HG03060 (cell line): Measurements from ENCODE around the gene OR1J2.
"Not testable (repeated sequence)": the region's sequence is repeated elsewhere in the genome, so short reads cannot be mapped to it uniquely, and the experiment has no call there.

Experiments used
- ATAC-seq: cut with Tn5 transposase; IDR thresholded peaks from one replicate; pipeline ENCODE4 v1.9.1; 2021; ENCODE audit warnings: low read depth, moderate number of reproducible peaks; ENCODE audit not compliant: unreplicated experiment

Gene OR1J2, protein sequence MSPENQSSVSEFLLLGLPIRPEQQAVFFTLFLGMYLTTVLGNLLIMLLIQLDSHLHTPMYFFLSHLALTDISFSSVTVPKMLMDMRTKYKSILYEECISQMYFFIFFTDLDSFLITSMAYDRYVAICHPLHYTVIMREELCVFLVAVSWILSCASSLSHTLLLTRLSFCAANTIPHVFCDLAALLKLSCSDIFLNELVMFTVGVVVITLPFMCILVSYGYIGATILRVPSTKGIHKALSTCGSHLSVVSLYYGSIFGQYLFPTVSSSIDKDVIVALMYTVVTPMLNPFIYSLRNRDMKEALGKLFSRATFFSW

DNA sequence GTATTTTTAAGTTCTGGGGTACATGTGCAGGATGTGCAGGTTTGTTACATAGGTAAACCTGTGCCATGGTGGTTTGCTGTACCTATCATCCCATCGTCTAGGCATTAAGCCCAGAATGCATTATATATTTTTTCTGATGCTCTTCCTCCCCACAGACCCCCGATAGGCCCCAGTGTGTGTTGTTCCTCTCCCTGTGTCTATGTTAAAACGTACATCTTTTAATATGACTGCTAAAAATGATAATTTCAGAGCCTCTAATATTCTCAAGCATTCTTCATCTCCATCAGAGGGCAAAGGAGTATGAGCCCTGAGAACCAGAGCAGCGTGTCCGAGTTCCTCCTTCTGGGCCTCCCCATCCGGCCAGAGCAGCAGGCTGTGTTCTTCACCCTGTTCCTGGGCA, at the start of gene OR1J2:
OR1J2 (plus strand) TSS at position 301 of the 400 bp plus-strand sequence; CDS start at position 301, 0 bp downstream.
- no peak for ATAC-seq

DNA sequence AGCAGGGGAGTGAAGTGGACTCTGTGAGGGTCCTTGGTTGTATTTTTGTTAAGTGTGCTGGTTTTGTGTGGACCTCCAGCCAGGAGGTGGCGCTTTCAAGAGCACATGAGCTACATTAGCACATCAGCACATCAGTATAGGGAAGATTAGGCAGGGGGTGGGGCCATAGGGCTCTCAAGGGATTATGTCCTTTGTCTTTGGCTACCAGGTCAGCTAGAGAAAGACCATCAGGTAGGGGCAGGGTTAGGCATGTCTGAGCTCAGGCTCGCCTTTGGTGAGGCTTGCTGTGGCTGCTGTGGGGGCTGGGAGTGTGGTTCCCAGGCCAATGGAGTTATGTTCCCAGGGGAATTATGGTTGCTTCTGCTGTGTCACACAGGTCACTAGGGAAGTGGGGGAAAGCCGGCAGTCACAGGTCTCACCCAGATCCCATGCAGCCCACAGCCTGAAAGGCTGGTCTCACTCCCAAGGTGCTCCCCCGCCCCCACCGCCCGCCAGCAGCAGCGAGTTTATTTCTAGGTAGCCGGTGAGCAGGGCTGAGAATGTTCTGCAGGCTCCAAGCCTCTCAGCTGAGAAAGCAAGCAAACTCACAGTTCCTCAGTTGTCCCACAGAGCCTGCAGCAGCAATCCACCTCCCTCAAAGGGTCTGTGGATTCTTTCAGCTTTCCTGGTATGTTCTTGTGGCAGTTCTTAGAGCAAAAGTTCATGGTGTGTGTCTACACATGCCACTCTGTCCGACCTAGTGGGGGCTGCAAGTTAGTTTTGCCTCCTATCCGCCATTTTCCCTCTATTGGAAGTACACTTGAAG, 46.6 kb upstream of the OR1J2 start:
- ATAC-seq: no peak

DNA sequence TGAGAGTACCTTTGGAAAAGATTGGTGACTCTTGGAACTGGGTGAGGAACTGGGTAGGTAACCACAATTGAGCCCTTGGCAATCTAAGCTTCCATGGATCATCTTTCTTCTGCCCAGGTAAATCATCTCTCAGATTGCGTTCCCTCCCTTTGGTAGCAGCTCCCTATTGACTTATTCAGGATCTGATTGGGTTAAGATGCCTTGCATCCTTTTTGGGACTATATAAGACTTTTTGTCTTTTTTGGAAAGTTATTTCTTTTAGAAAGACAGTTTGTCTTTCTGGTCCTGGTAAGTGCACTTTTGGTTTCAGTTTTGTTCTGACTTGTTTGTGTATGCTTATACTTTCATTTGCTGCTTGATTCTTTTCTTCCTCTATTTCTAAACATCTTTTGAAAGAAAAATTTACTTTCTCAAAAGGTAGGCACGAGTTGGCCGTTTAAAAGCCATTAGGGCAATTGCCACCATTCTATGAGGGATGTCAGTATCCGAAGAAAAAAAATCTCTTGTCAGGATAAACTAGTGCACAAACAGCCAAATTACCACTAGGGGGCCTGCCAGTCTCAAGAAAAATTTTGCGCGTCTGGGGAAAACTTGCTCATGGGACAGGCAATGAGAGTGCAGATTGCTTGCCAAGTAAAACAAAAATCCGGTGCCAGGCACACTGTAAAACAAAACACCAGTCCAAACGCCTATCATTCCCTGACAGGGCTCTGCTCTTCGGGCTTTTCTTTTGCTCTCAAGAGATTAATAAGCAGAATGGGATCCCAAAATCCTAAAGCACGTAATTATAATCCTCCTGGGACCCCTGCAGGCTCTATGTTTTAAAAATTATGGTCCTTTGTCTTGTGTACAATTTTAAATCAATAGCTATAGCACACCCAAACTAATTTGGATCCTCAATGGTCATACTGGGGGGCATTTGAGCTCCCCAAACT, 45.7 kb upstream of the OR1J2 start:
- no peak for ATAC-seq

DNA sequence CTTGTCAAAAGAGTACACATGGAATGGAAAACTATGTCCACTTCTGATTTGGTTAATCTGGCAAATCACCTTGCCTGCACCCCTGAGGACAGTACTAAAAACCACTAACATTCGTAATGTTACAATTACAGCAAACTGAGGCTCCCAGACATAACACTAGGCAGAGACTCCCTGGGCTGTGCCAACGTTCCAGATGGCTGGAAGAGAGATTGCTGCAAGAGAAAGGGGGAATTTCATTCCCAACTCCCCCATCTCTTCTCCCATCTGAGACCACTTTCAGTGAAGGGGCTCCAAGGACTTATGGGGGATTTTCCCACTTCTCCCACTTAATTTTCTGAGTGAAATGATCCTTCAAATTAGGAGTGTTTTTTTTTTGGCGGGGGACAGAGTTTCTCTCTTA, 44.1 kb upstream of the OR1J2 start:
- ATAC-seq: no peak

DNA sequence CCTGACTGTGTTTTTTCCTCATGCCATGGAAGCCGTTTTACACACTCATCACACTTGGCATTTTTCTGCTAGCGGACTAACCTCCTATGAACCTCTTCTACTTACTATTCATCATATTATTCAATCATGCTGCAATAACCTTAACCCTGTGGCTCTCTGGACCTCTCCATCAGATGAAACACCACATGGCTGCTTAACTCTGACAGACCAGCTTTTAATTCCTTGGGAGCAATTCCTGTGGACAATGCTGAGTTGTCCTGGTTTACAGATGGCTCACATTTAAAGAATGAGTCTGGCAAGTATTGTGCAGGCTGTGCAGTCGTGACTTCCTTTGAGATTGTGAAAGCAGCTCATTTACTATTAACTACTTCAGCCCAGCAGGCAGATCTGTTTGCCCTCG, 41.9 kb upstream of the OR1J2 start:
- ATAC-seq: no peak

DNA sequence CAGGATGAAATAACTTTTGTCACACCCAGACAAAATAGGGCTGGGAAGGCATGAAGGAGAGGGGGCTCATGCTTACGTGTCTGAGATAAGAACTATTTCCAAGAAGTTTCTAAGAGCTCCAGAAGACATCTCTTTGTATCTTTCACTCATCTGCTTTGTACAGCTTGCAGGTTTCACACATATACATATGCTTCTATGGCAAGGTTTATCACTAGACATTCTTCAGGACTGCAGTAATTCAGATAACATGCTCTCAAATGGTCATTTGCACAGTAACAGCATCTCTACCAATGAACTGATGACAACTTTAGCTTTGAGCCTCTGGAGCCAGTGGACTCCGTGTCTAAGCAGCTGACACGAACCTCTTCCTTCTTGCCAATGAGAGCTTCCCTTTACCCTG, 36.0 kb upstream of the OR1J2 start:
- ATAC-seq: no peak

DNA sequence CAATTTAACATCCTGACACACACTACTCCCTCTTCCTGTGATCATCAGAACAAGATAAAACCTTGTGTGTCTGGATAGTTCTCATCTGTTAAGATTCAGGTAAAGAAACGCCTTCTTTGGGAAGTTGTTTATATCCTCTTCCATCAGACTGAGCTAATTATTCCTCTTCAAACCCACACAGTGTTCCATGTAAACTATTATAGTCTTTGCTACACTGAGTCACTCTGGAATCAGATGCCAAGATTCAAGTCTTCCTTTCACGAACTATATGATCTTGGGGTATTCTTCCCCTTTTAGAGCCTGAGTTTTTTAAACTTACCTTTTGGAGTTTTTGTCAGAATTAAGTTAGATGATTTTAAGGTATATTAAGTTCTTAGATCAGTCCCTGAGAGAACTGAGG, 34.9 kb upstream of the OR1J2 start:
- no peak for ATAC-seq

DNA sequence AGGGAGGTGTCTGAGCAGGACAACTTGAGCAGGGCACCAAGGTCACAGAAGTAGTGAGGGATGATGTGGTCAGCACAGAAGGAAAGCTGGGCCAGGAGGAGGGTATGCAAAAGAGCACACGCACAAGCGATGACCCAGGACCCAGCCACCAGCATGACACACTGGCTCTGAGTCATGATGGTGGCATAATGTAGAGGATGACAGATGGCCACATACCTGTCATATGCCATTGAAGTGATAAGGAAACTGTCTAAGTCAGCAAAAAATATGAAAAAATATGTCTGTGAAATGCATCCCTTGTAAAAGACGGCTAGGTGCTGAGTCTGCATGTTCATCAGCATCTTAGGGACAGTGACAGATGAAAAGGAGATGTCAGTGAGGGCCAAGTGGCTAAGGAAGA, 33.3 kb upstream of the OR1J2 start:
- no peak for ATAC-seq

DNA sequence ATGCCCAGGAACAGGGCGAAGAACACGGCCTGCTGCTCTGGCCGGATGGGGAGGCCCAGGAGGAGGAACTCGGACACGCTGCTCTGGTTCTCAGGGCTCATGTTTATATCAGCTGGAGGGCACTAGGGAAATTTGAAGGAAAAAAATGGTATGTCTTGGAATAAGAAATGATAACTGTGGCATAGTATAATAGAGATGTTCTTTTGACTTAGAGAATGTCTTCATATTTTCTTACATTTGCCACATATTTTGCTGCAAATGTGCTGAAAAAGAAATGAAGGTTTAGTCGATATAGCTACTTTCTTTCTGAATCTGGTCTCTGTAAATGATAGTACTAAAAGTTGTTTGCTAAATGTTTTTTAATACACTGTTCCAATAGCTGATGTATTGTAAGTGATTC, 32.8 kb upstream of the OR1J2 start, which contains the start of gene OR1J1:
OR1J1 (minus strand) TSS at position 101 of the 400 bp plus-strand sequence; CDS start at position 101, 0 bp downstream.
- ATAC-seq: no peak

DNA sequence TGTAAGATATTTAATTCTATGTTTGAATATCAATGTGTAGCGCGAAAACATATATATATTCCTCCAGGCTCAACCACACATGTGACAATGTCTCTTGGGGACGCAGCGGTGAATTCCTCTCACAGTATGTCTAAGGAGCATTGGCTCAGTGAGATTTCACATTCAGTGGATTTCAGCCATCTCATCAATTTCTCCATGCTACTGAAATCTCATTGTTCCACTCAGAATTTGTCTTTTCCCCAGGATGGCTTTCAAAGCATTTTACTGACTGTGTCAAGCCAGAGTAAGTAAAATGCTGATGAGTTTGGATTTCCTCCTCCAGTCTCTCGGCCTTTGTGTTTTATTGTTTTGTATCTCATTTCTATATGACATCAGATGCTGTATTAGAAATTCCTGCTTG, 31.5 kb upstream of the OR1J2 start:
- ATAC-seq: no peak

DNA sequence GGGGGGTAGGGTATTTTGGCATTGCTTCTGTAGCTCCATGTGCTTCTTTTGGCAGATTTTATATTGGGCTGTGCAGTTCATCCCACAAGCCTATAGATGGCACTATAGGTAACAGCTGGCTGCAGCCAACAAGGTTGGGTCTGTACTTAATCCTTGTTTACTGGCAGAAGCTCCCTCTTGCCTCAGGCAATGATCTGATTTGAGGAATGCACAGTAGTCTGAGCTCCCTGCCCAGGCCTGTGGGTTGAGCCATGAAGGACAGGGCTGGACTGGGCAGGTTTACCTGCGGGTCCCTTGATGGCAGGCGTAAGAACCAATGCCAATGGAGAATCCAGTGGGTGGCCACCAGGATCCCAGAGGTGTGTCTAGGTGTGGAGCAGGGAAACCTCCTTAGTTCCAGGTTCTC, 11.7 kb upstream of the OR1J2 start:
- no peak for ATAC-seq

DNA sequence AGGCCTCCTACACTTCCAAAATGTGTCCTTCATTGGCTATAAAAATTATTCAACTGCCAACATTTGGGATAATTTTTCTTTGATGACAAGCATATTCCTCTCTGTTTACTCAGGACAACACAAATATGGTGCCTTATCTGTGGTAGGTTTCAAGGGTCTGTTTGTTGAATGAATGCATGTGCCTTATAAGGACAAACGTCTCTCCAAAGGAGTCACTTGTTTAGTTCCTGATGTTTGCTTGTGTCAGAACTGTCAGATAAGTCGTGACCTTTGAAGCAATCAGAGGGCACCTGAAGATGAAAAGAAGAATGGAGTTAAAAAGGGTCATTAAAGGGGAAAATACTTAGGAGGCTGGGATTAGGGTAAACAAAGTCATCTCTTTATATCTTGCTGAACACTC, 3.6 kb upstream of the OR1J2 start:
- no peak for ATAC-seq

DNA sequence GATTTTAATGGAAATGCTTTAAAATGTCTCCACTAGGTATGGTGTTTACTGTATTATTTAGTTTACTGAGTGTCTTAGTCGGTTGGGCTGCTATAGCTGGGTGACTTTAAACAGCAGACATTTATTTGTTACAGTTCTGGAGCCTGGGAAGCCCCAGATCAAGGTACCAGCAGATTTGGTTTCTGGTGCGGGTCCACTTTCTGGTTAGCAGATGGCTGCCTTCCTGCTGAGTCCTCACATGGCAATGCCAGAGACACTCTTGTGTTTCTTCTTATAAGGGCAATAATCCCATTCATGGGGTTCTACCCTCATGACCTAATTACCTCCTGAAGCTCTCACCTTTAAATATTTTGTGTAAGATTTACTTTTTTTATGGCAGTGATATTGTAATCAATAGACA, 7.6 kb downstream of the OR1J2 start:
- no peak for ATAC-seq

DNA sequence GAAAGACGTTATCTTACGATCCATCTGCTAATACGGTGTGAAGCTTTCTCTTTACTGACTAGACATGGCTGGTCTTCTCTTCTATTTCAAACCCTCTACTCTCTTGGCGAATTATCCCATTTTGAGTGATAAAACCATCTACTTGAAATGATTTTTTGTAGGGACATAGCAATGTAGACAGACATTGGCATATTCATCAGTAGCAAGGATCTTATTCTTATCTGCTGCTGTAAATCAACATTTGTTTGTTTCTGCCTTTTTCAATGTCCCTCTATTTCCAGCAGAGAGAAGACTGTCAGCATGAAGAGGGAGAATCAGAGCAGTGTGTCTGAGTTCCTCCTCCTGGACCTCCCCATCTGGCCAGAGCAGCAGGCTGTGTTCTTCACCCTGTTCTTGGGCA, 8.2 kb downstream of the OR1J2 start, which contains the start of gene OR1J4:
OR1J4 (plus strand) TSS at position 301 of the 400 bp plus-strand sequence; CDS start at position 301, 0 bp downstream.
- ATAC-seq: no peak

DNA sequence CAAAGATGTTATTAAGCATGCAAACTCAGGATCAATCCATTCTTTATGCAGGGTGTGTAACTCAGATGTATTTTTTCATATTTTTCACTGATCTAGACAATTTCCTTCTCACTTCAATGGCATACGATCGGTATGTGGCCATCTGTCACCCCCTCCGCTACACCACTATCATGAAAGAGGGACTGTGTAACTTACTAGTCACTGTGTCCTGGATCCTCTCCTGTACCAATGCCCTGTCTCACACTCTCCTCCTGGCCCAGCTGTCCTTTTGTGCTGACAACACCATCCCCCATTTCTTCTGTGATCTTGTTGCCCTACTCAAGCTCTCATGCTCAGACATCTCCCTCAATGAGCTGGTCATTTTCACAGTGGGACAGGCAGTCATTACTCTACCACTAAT, 8.8 kb downstream of the OR1J2 start:
- ATAC-seq: no peak

DNA sequence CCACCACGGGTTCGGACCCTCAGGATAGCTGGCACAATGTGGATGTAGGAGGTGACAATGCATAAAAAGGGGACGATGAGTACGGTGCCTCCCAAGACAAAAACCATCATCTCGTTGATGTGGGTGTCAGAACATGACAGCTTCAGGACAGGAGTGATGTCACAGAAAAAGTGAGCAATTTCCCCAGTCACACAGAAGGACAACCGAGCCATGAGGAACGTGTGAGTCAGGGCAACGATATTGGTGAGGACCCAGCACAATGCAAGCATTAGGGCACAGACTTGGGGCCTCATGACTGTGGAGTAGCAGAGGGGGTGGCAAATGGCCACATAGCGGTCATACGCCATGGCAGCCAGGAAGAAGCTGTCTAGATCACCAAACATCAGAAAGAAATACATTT, 16.0 kb downstream of the OR1J2 start:
- ATAC-seq: no peak

DNA sequence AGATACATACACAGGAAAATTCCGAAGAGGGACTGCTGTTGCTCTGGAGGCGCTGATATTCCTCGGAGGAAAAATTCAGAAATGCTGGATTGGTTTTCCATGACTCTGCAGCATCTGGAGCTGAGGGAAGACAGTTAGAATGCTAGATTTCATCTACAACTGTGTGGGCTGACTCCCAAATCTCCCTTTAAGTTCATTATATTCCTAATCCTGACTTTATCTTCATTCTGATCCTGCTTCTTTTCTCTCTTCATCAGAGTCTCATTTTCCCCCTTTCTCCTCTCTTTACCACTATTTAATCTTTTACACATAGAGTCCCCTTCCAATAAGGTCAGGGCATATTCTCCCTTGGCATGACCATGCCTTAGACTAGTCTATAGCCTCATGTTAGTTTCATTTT, 16.6 kb downstream of the OR1J2 start, which contains the start of gene OR1N1:
OR1N1 (minus strand) TSS at position 101 of the 400 bp plus-strand sequence; CDS start at position 101, 0 bp downstream.
- no peak for ATAC-seq

DNA sequence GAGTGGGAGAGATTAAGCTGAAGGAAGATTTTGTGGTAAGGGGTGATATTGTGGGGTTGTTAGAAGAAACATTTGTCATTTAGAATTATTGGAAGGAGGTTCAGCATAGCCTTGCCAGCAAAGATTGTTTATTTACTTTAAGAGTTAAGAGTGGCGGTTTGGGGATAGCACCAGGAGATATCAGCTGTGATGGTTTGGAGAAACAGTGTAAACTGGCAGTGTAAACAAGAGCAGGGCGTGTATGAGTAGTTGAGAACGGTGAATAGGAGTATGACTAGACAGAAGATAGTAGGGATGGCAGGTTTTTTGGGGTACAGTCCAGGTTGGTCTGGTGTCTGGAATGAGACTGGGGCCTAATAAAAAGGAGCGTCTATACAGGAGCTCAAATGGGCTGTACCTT, 20.6 kb downstream of the OR1J2 start:
- not testable (repeated sequence) for ATAC-seq

DNA sequence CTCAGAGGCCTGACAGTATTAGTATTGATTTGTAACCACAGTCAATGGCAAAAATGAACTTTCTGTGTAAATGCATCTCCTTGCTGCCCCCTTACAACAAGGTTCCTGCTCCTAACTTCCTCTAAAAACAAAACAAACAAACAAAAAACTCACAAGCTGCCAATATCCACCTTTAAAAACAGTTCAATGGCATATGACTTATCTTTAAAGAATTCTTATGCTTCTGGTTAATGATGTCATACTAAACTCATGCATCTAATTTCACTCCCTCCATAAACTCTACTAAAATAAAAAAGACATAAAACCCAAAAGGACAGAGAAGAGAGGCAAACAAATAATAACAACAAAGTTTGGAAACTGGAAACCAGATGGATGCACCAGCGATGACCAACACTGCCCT, 25.5 kb downstream of the OR1J2 start:
- no peak for ATAC-seq

DNA sequence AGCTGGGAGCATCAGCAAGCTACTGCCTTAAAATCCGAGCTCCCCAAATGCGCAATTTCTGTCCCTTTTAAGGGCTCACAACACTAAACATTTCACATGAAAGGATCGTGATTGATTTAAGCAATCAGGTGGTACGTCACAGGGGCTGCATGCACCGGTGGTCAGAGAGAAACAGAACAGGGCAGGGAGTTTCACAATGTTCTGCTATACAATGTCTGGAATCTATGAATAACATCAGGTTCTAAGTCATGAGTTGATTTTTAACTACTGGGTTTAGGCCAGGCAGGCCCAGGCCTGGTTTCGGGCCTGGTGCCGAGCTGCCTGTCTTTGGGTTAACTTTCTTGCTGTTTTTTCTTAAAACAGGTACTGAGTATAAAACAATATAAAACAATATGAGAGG, 26.5 kb downstream of the OR1J2 start:
- not testable (repeated sequence) for ATAC-seq

DNA sequence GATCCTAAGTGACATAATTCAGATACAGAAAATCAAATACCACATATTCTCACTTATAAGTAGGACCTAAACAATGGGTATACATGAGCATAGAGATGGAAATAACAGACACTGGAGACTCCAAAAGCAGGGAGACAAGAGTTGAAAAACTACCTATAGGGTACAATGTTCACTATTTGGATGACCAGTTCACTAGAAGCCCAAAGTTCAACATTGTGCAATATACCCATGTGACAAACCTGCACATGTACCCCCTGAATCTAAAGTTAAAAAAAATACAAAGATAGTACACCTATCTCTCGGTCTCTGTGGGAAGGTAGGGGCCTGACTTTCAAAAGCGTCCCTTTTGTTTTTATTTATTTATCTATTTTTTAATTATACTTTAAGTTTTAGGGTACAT, 28.2 kb downstream of the OR1J2 start:
- no peak for ATAC-seq
